ENCODE measurements around the gene ORM2.

The ORM2 gene

GRCh38 chr9:114376586-114377445 is 47.1 kb downstream of the ORM2 start:
- DNase-seq (ENCODE audit: low read depth) = no peak
- no peak overlapping the region for H3K4me3 ChIP-seq (ENCODE audit: low read depth, low read length)

- H3K4me3 ChIP-seq (ENCODE audit: low read depth, low read length) = no peak overlapping the region
Measured at GRCh38 chr9:114378016-114378415, 48.3 kb downstream of the ORM2 start.

GRCh38 chr9:114378883-114379282 is 49.2 kb downstream of the ORM2 start:
- no peak overlapping the region for H3K4me3 ChIP-seq (ENCODE audit: low read depth, low read length)
- no peak for DNase-seq (ENCODE audit: low read depth)

More at GRCh38 chr9:114378016-114378415, 48.3 kb downstream of the ORM2 start:
- DNase-seq (ENCODE audit: low read depth) = no peak
